Neural crest cell (in vitro differentiated cells): ENCODE measurements around the gene NUP62. TPM values are rescaled to one million over a fixed set of nuclear protein-coding genes. Genes with fewer than 3 reads are reported as not detected.

Experiments used
- DNase-seq: peaks from one replicate; pipeline ENCODE4 v3.0.0; 2021; ENCODE audit warnings: low read depth, mixed read lengths, low spot score
- H3K27ac Mint-ChIP-seq: one replicate; pipeline ENCODE4 v1.8.0; 2021; ENCODE audit warnings: mild to moderate bottlenecking, mixed read lengths; ENCODE audit not compliant: unreplicated experiment
- H3K27me3 Mint-ChIP-seq: 2 replicates; pipeline ENCODE4 v1.8.0; 2021; ENCODE audit warnings: low read depth, mild to moderate bottlenecking, mixed read lengths
- H3K36me3 Mint-ChIP-seq: 2 replicates; pipeline ENCODE4 v1.8.0; 2021; ENCODE audit warnings: low read depth, mild to moderate bottlenecking, mixed read lengths
- H3K4me1 Mint-ChIP-seq: 2 replicates; pipeline ENCODE4 v1.8.0; 2021; ENCODE audit warnings: mixed read lengths
- H3K4me3 Mint-ChIP-seq: one replicate; pipeline ENCODE4 v1.8.0; 2021; ENCODE audit warnings: mild to moderate bottlenecking, mixed read lengths
- H3K9me3 Mint-ChIP-seq: 2 replicates; pipeline ENCODE4 v1.8.0; 2021; ENCODE audit warnings: mixed read lengths
- total RNA-seq: library from RNA; stranded (reverse); gene quantifications from 2 replicates; pipeline ENCODE4 v1.2.1, GENCODE V29; 2021
- TF ChIP-seq, protein P1 (sequence below): fragments of 200-600 bp; sonication (generic); conservative IDR thresholded peaks from 2 replicates; pipeline ENCODE4 v1.5.0; 2021; ENCODE audit warnings: antibody characterized with exemption, mild to moderate bottlenecking

The NUP62 gene
- total RNA-seq, 1 donor from 2014 or later = 127 TPM

DNA sequence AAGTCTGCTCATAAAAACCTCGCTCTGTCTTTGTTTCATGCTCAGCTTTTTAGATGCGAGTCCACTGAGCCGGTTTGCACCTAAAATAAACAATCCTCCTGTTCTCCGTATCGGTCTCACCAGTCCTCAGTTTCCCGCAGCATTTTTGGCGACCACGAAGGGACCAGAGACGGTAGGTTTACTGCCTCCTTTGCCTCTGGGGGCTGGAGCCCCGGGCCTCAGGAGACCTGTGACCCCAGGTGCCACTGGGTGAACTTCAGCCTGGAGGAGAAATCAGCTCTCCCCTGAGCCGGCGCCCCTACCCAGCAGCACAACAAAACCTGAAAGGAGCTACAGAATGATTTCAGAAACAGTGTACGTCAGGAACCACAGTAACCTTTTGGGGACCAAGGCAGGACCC lies 23.6 kb upstream of the NUP62 start:
- Mint-ChIP-seq H3K4me3 (no peak overlapping the region), H3K9me3 (no peaks in the 10 kb centered on the region), H3K27me3 (no peaks in the 10 kb centered on the region), H3K36me3 (no peaks in the 10 kb centered on the region), H3K4me1 (peaks cover 23% of the 10 kb centered on the region), H3K27ac (no peak overlapping the region)
- TF ChIP-seq, protein P1, sequence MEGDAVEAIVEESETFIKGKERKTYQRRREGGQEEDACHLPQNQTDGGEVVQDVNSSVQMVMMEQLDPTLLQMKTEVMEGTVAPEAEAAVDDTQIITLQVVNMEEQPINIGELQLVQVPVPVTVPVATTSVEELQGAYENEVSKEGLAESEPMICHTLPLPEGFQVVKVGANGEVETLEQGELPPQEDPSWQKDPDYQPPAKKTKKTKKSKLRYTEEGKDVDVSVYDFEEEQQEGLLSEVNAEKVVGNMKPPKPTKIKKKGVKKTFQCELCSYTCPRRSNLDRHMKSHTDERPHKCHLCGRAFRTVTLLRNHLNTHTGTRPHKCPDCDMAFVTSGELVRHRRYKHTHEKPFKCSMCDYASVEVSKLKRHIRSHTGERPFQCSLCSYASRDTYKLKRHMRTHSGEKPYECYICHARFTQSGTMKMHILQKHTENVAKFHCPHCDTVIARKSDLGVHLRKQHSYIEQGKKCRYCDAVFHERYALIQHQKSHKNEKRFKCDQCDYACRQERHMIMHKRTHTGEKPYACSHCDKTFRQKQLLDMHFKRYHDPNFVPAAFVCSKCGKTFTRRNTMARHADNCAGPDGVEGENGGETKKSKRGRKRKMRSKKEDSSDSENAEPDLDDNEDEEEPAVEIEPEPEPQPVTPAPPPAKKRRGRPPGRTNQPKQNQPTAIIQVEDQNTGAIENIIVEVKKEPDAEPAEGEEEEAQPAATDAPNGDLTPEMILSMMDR = no peak
- DNase-seq = no peak

DNA sequence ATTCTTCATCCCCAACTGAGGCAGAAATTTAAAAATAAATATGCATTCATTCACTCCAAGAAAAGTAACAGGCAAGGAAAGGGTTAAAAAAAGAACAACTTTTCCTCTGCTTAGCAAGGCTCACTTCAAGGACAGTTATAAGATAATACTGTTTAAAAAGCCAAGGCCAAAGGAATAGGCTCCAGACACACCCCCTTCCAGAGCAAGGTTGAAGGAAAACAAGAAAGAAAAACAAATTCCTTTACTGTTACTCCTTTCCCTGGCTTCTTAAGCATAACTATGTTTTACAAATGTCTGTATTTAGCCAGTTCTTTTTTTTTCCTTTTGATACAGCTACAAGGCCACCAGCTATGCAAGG lies 23.2 kb upstream of the NUP62 start:
- Mint-ChIP-seq H3K4me1 (peaks cover 23% of the 10 kb centered on the region), H3K36me3 (no peaks in the 10 kb centered on the region), H3K9me3 (no peaks in the 10 kb centered on the region), H3K27me3 (no peaks in the 10 kb centered on the region), H3K4me3 (no peak overlapping the region), H3K27ac (no peak overlapping the region)
- no peak for DNase-seq
- TF ChIP-seq, protein P1 = no peak

GRCh38 chr19:49951806-49952478 lies 22.6 kb upstream of the NUP62 start:
- no peak for DNase-seq
- H3K9me3 Mint-ChIP-seq = no peaks in the 10 kb centered on the region
- no peaks in the 10 kb centered on the region for H3K36me3 Mint-ChIP-seq
- TF ChIP-seq, protein P1 = no peak
- H3K27me3 Mint-ChIP-seq = no peaks in the 10 kb centered on the region
- no peak overlapping the region for H3K4me3 Mint-ChIP-seq
- H3K27ac Mint-ChIP-seq = no peak overlapping the region
- H3K4me1 Mint-ChIP-seq = peaks cover 23% of the 10 kb centered on the region

DNA sequence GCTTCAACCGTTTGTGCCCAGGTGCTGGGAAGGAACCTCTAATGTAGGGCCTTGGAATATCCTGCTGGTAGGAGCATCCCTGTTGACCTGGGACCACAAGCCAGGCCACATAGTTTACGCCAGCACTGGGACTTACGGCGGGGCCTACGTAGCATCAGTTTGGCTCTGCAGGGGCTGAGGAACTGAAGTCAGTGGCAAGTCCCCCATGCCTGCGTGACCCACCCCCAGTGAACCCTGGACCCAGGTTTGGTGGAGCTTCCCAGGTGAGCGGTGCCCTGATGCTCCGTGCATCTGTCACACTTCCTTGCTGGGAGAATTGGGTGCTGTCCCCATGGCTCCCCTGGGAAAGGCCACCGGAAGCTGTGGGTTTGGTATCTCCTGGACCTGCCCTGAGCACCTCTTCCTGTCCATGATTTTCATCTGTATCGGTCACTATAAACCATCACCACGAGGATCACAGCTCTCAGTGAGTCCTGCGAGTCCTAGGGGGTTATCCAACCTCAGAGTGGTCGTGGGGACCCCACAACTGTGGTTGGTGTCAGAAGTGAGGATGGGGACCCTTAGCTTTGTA lies 21.7 kb upstream of the NUP62 start:
- Mint-ChIP-seq H3K9me3 (no peaks in the 10 kb centered on the region), H3K36me3 (no peaks in the 10 kb centered on the region), H3K4me3 (no peak overlapping the region), H3K27me3 (no peaks in the 10 kb centered on the region), H3K4me1 (peaks cover 23% of the 10 kb centered on the region), H3K27ac (no peak overlapping the region)
- TF ChIP-seq, protein P1 = no peak
- DNase-seq = no peak

DNA sequence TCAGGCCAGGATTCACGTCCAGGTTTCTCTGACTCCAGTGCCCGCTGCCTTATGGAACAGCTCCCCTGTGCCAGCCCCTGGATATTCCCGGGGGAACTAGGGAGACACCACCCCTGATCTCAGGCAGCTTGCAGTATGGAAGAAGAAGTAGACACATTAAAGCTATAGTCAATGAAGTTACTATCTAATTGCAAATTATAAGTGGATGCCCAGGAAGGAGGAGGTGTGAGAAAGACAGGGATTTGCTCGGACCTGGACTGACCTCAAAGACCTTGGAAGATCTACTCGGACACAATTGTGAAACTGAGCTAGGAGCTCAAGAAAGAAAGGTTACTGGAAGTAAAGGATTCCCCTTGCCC lies 21.3 kb upstream of the NUP62 start:
- Mint-ChIP-seq H3K4me1 (peaks cover 23% of the 10 kb centered on the region), H3K36me3 (no peaks in the 10 kb centered on the region), H3K27me3 (no peaks in the 10 kb centered on the region), H3K9me3 (no peaks in the 10 kb centered on the region), H3K27ac (no peak overlapping the region), H3K4me3 (no peak overlapping the region)
- no peak for DNase-seq
- TF ChIP-seq, protein P1 = no peak
